WTC11 (cell line): ENCODE measurements around the gene LRRC49. TPM values are rescaled to one million over a fixed set of nuclear protein-coding genes. Genes with fewer than 3 reads are reported as not detected.
"Not testable (repeated sequence)": the region's sequence is repeated elsewhere in the genome, so short reads cannot be mapped to it uniquely, and the experiment has no call there.

Experiments used
- ATAC-seq: fragments of 200-7000 bp; cut with Tn5 transposase; 2 replicates; pipeline ENCODE4 v1.10.0; 2021; ENCODE audit warnings: mild to moderate bottlenecking, moderate library complexity
- CTCF ChIA-PET: fragments of 300-600 bp; sonication (Branson Sonifier 250); formaldehyde crosslinking; loops from one replicate; lab custom pipeline; 2021; ENCODE audit warnings: antibody characterized with exemption; lab: Charles Lee
- POLR2A ChIA-PET: fragments of 350-600 bp; sonication (Branson Sonifier 250); formaldehyde crosslinking; loops from one replicate; lab custom pipeline; 2021; ENCODE audit warnings: antibody characterized with exemption; lab: Charles Lee
- DNase-seq: peaks from one replicate; pipeline ENCODE4 v3.0.0; 2021; ENCODE audit warnings: low spot score
- H3K27ac Mint-ChIP-seq: 2 replicates; pipeline ENCODE4 v1.8.0; 2021; ENCODE audit warnings: mixed read lengths
- H3K27me3 Mint-ChIP-seq: 2 replicates; pipeline ENCODE4 v1.8.0; 2021; ENCODE audit warnings: low read depth, mild to moderate bottlenecking, moderate library complexity, mixed read lengths
- H3K36me3 Mint-ChIP-seq: 2 replicates; pipeline ENCODE4 v1.8.0; 2021; ENCODE audit warnings: mixed read lengths
- H3K4me1 Mint-ChIP-seq: 2 replicates; pipeline ENCODE4 v1.8.0; 2022; ENCODE audit warnings: mixed read lengths
- H3K4me3 Mint-ChIP-seq: 2 replicates; pipeline ENCODE4 v1.8.0; 2021; ENCODE audit warnings: mild to moderate bottlenecking, moderate library complexity, mixed read lengths
- H3K9me3 Mint-ChIP-seq: 2 replicates; pipeline ENCODE4 v1.8.0; 2021; ENCODE audit warnings: mixed read lengths
- ATF3 ChIP-seq: sonication (generic); formaldehyde crosslinking; conservative IDR thresholded peaks from 2 replicates; pipeline ENCODE4 v1.8.1; 2022; ENCODE audit warnings: mild to moderate bottlenecking, missing genetic modification reagents
- ATF6 ChIP-seq: sonication (generic); formaldehyde crosslinking; IDR thresholded peaks from 2 replicates; pipeline ENCODE4 v1.8.1; 2023; ENCODE audit warnings: mild to moderate bottlenecking, missing genetic modification reagents
- CDX4 ChIP-seq: fragments of 250-450 bp; sonication (Bioruptor Pico); IDR thresholded peaks from 2 replicates; pipeline ENCODE4 v1.9.0; 2021; ENCODE audit warnings: moderate library complexity, mild to moderate bottlenecking, inconsistent platforms, borderline replicate concordance
- E2F5 ChIP-seq: sonication (generic); formaldehyde crosslinking; IDR thresholded peaks from 2 replicates; pipeline ENCODE4 v1.8.1; 2022; ENCODE audit warnings: mild to moderate bottlenecking, moderate library complexity, missing genetic modification reagents
- FOXJ3 ChIP-seq: sonication (generic); formaldehyde crosslinking; IDR thresholded peaks from 2 replicates; pipeline ENCODE4 v1.9.0; 2021; ENCODE audit warnings: missing genetic modification reagents, mild to moderate bottlenecking, borderline replicate concordance
- FOXK1 ChIP-seq: sonication (generic); formaldehyde crosslinking; IDR thresholded peaks from 2 replicates; pipeline ENCODE4 v1.8.0; 2022; ENCODE audit warnings: mild to moderate bottlenecking, moderate library complexity, missing genetic modification reagents
- GRHL2 ChIP-seq: fragments of 250-450 bp; sonication (Bioruptor Pico); IDR thresholded peaks from 2 replicates; pipeline ENCODE4 v1.8.0; 2022; ENCODE audit warnings: mild to moderate bottlenecking, moderate library complexity; ENCODE audit not compliant: insufficient replicate concordance, severe bottlenecking
- HMGA2 ChIP-seq: fragments of 250-450 bp; sonication (Bioruptor Pico); IDR thresholded peaks from 2 replicates; pipeline ENCODE4 v1.4.0; 2021; ENCODE audit warnings: mild to moderate bottlenecking, moderate library complexity
- HMGXB4 ChIP-seq: sonication (generic); formaldehyde crosslinking; IDR thresholded peaks from 2 replicates; pipeline ENCODE4 v1.8.1; 2023; ENCODE audit warnings: mild to moderate bottlenecking, moderate library complexity, missing genetic modification reagents
- MAX ChIP-seq: sonication (generic); formaldehyde crosslinking; IDR thresholded peaks from 2 replicates; pipeline ENCODE4 v1.8.0; 2022; ENCODE audit warnings: mild to moderate bottlenecking, missing genetic modification reagents
- MXD4 ChIP-seq: fragments of 250-450 bp; sonication (Bioruptor Pico); IDR thresholded peaks from 2 replicates; pipeline ENCODE4 v1.8.0; 2021; ENCODE audit warnings: mild to moderate bottlenecking, moderate library complexity, borderline replicate concordance
- MYBL2 ChIP-seq: sonication (generic); formaldehyde crosslinking; IDR thresholded peaks from 2 replicates; pipeline ENCODE4 v1.8.1; 2023; ENCODE audit warnings: mild to moderate bottlenecking, moderate library complexity, missing genetic modification reagents
- NFATC4 ChIP-seq: fragments of 250-450 bp; sonication (Bioruptor Pico); IDR thresholded peaks from 2 replicates; pipeline ENCODE4 v1.9.0; 2021; ENCODE audit warnings: mild to moderate bottlenecking
- PRDM15 ChIP-seq: sonication (generic); formaldehyde crosslinking; IDR thresholded peaks from 2 replicates; pipeline ENCODE4 v1.8.0; 2022; ENCODE audit warnings: missing genetic modification reagents
- ZBTB43 ChIP-seq: sonication (generic); formaldehyde crosslinking; IDR thresholded peaks from 2 replicates; pipeline ENCODE4 v1.8.1; 2023; ENCODE audit warnings: mild to moderate bottlenecking, missing genetic modification reagents
- ZNF138 ChIP-seq: sonication (generic); formaldehyde crosslinking; conservative IDR thresholded peaks from 2 replicates; pipeline ENCODE4 v1.8.1; 2022; ENCODE audit warnings: mild to moderate bottlenecking, moderate library complexity, missing genetic modification reagents
- ZNF263 ChIP-seq: sonication (generic); formaldehyde crosslinking; IDR thresholded peaks from 2 replicates; pipeline ENCODE4 v1.8.1; 2022; ENCODE audit warnings: low read depth, mild to moderate bottlenecking, moderate library complexity, missing genetic modification reagents
- ZNF416 ChIP-seq: fragments of 250-450 bp; sonication (Bioruptor Pico); IDR thresholded peaks from 2 replicates; pipeline ENCODE4 v1.9.0; 2021; ENCODE audit warnings: mild to moderate bottlenecking, inconsistent platforms
- ZNF423 ChIP-seq: fragments of 250-450 bp; sonication (Bioruptor Pico); IDR thresholded peaks from 2 replicates; pipeline ENCODE4 v2.1.2; 2022; ENCODE audit warnings: mild to moderate bottlenecking, moderate library complexity
- total RNA-seq: library from RNA; stranded (reverse); gene quantifications from 3 replicates; pipeline ENCODE4 v1.2.3, GENCODE V29; 2021

The LRRC49 gene
- total RNA-seq, 1 experiment from 2014 or later, result 6.9 TPM

- Mint-ChIP-seq H3K4me1 (peaks cover 3% of the 10 kb centered on the region), H3K9me3 (0 out of 2 replicates have a peak, but pooled peaks cover 5% of the 10 kb centered on the region), H3K27me3 (peaks cover 29% of the 10 kb centered on the region), H3K4me3 (no peak overlapping the region), H3K27ac (no peak overlapping the region), H3K36me3 (no peaks in the 10 kb centered on the region)
- ATAC-seq, result no peak
- no peak for DNase-seq
- ChIA-PET POLR2A (no interaction called here), CTCF (no interaction called here)
- no peak for TF ChIP-seq ZNF423 (CRISPR knock-in tag)
- no peak for TF ChIP-seq ZNF138 (CRISPR knock-in tag)
- no peak for TF ChIP-seq ZNF263
- TF ChIP-seq MXD4 (CRISPR knock-in tag), result no peak
- TF ChIP-seq E2F5 (CRISPR knock-in tag), result no peak
- no peak for TF ChIP-seq HMGA2 (CRISPR knock-in tag)
- no peak for TF ChIP-seq GRHL2
- TF ChIP-seq ATF6 (CRISPR knock-in tag), result no peak
- no peak for TF ChIP-seq MAX
- TF ChIP-seq PRDM15 (CRISPR knock-in tag), result no peak
- no peak for TF ChIP-seq ATF3 (CRISPR knock-in tag)
- no peak for TF ChIP-seq ZBTB43 (CRISPR knock-in tag)
- TF ChIP-seq HMGXB4 (CRISPR knock-in tag), result no peak
- no peak for TF ChIP-seq FOXJ3 (CRISPR knock-in tag)
- no peak for TF ChIP-seq MYBL2 (CRISPR knock-in tag)
- TF ChIP-seq NFATC4, result no peak
- TF ChIP-seq FOXK1, result no peak
- TF ChIP-seq ZNF416, result no peak
- no peak for TF ChIP-seq CDX4
Observed at GRCh38 chr15:70857562-70858285, 34.9 kb upstream of the LRRC49 start.

- CTCF ChIA-PET, result interaction anchor here (1.9 kb wide), 1 partner anchor 16 kb away, joined by 7 read pairs; no protein-coding TSS in a partner anchor
- H3K27ac Mint-ChIP-seq, DNase-seq, H3K36me3 Mint-ChIP-seq, H3K4me1 Mint-ChIP-seq, H3K9me3 Mint-ChIP-seq, H3K4me3 Mint-ChIP-seq, POLR2A ChIA-PET, ATAC-seq: not testable (repeated sequence)
- H3K27me3 Mint-ChIP-seq, result peaks cover 29% of the 10 kb centered on the region
Observed at GRCh38 chr15:70858614-70859321, 33.9 kb upstream of the LRRC49 start.
